Ovary (tissue), 3 donors: ENCODE results near the gene ADD1.

ENCODE experiments used
- CTCF ChIP-seq, 3 donors: fragments of 450-650 bp in 2 of 3; fragments of 200-600 bp in 1 of 3; IDR thresholded peaks; one replicate each; pipeline versions ENCODE4 v1.5.1 to v1.8.0; 2016 to 2022; ENCODE audit warnings: antibody characterized with exemption in 3 of 3, mild to moderate bottlenecking in 1 of 3
- POLR2A ChIP-seq: fragments of 450-650 bp; IDR thresholded peaks from one replicate; pipeline ENCODE4 v1.6.1; 2017; ENCODE audit warnings: antibody characterized with exemption, mild to moderate bottlenecking, moderate library complexity
- donor health status: DM: no; HTN: no; CAD: no.

DNA sequence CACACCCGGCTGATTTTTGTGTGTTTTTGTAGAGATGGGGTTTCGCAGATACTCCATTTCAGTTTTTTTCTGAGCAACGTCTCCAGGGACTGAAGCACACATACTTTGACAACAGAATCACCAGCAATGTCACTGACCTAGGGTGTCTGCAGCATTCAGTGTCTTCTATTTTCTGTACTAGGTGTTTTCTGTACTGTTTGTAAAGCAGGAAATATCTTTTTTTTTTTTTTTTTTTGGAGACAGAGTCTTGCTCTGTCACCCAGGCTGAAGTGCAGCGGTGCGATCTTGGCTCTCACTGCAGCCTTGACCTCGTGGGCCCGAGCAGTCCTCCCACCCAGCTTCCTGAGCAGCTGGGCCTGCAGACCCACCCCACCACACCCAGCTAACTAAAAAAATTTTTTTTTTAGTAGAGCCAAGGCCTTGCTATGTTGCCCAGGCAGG, 8.9 kb downstream of the ADD1 start:
- no peak for TF ChIP-seq CTCF (IDR thresholded peaks at IDR 0.05)
- TF ChIP-seq POLR2A: no peak
